GM19239 (cell line): ENCODE results near the gene TCFL5.
A peak's percentile ranks its signal among the peaks of the same experiment; 100 is the strongest.

Experiments used
- DNase-seq: peaks from one replicate; pipeline ENCODE4 v3.0.0; 2011; ENCODE audit warnings: low spot score; ENCODE audit not compliant: insufficient read length
- FAIRE-seq: peaks from 2 replicates; lab custom pipeline; 2011; peaks lifted over from hg19 to GRCh38; lab: Jason Lieb, UNC

The TCFL5 gene

GRCh38 chr20:62839261-62839660 lies 22.4 kb downstream of the TCFL5 start:
- FAIRE-seq (no peak), DNase-seq (no peak)

GRCh38 chr20:62838128-62838891 lies 23.3 kb downstream of the TCFL5 start:
- peak; percentile 63 for FAIRE-seq

GRCh38 chr20:62837790-62838127 lies 23.9 kb downstream of the TCFL5 start:
- no peak for DNase-seq
- FAIRE-seq: no peak

More at GRCh38 chr20:62838128-62838891, 23.3 kb downstream of the TCFL5 start:
- peak; percentile 48 for DNase-seq

GRCh38 chr20:62836967-62837490 lies 24.6 kb downstream of the TCFL5 start:
- no peak for FAIRE-seq
- DNase-seq: no peak

- no peak for DNase-seq
- no peak for FAIRE-seq
Observed at GRCh38 chr20:62835931-62836861, 25.4 kb downstream of the TCFL5 start.

GRCh38 chr20:62834967-62835730 lies 26.5 kb downstream of the TCFL5 start:
- no peak for FAIRE-seq
- no peak for DNase-seq

- FAIRE-seq: no peak
- no peak for DNase-seq
Observed at GRCh38 chr20:62832951-62833391, 28.7 kb downstream of the TCFL5 start.

- DNase-seq (peak; percentile 76), FAIRE-seq (peak; percentile 93)
Observed at GRCh38 chr20:62832212-62832922, 29.3 kb downstream of the TCFL5 start.

- DNase-seq: no peak
- FAIRE-seq: no peak
Observed at GRCh38 chr20:62831854-62832211, 29.8 kb downstream of the TCFL5 start.

GRCh38 chr20:62831361-62831788 lies 30.2 kb downstream of the TCFL5 start:
- FAIRE-seq (no peak), DNase-seq (no peak)

GRCh38 chr20:62830821-62831220 lies 30.8 kb downstream of the TCFL5 start:
- FAIRE-seq: no peak
- DNase-seq: no peak

- DNase-seq: no peak
- FAIRE-seq: no peak
Observed at GRCh38 chr20:62830251-62830650, 31.4 kb downstream of the TCFL5 start.

GRCh38 chr20:62829231-62830230 lies 32.1 kb downstream of the TCFL5 start:
- FAIRE-seq (no peak), DNase-seq (no peak)

- DNase-seq (no peak), FAIRE-seq (no peak)
Observed at GRCh38 chr20:62828511-62829230, 33.0 kb downstream of the TCFL5 start.

- no peak for FAIRE-seq
Observed at GRCh38 chr20:62828051-62828450, 33.6 kb downstream of the TCFL5 start.

GRCh38 chr20:62827311-62828038 lies 34.1 kb downstream of the TCFL5 start:
- no peak for FAIRE-seq
- no peak for DNase-seq

More at GRCh38 chr20:62828051-62828450, 33.6 kb downstream of the TCFL5 start:
- no peak for DNase-seq

- DNase-seq: no peak
- FAIRE-seq: no peak
Observed at GRCh38 chr20:62826646-62827310, 34.8 kb downstream of the TCFL5 start.
